Peyer's patch (tissue), 4 donors: ENCODE results near the gene RPS27L.

ENCODE experiments used
- POLR2A ChIP-seq, 2 donors: fragments of 450-650 bp; IDR thresholded peaks; one replicate each; pipeline ENCODE4 v1.5.1; 2017; ENCODE audit warnings: antibody characterized with exemption in 2 of 2, mild to moderate bottlenecking in 2 of 2, moderate library complexity in 2 of 2
- TF ChIP-seq, protein P1 (sequence below), 6 experiments: fragments of 450-650 bp in 4 of 6; fragments of 200-600 bp in 2 of 6; sonication (generic) in 1 of 6; IDR thresholded peaks; one replicate each; pipeline ENCODE4 v1.5.1; 2017 to 2019; ENCODE audit warnings: antibody characterized with exemption in 6 of 6, mild to moderate bottlenecking in 3 of 6, moderate library complexity in 1 of 6

DNA sequence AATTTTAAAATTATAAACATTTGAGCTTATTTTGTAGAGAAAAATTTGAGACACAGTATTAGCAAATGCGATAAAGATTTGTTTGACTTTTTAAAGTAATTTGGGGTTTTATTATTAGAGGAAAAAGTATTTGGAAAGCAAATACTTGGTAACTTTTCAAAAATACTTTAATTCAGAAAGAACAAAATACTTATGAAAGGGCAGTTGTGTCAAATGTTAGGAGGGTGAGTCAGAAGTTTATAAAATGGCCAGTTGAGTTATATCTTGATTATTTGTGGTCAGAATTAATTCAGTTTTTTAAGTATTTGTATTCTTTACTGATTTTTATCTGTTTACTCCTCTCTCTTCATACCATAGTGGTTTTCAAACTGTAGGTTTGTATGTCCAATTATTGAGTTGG is 23.5 kb downstream of the RPS27L start:
- TF ChIP-seq, protein P1, sequence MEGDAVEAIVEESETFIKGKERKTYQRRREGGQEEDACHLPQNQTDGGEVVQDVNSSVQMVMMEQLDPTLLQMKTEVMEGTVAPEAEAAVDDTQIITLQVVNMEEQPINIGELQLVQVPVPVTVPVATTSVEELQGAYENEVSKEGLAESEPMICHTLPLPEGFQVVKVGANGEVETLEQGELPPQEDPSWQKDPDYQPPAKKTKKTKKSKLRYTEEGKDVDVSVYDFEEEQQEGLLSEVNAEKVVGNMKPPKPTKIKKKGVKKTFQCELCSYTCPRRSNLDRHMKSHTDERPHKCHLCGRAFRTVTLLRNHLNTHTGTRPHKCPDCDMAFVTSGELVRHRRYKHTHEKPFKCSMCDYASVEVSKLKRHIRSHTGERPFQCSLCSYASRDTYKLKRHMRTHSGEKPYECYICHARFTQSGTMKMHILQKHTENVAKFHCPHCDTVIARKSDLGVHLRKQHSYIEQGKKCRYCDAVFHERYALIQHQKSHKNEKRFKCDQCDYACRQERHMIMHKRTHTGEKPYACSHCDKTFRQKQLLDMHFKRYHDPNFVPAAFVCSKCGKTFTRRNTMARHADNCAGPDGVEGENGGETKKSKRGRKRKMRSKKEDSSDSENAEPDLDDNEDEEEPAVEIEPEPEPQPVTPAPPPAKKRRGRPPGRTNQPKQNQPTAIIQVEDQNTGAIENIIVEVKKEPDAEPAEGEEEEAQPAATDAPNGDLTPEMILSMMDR (IDR thresholded peaks at IDR 0.05): no peak
- TF ChIP-seq POLR2A (IDR thresholded peaks at IDR 0.05): no peak
